Endothelial cell of umbilical vein (primary cell): ENCODE measurements around the gene CYP26A1. TPM values are rescaled to one million over a fixed set of nuclear protein-coding genes. Genes with fewer than 3 reads are reported as not detected.

Experiments
- BruUV-seq: library from RNA; stranded (reverse); fragments of 400-500 nt; replicated peaks from 2 replicates; lab custom pipeline; 2021; lab: Mats Ljungman, UMichigan
- CTCF ChIA-PET: fragments of 300-600, 350-600 bp; sonication (Branson Sonifier 250); formaldehyde crosslinking; loops from one replicate; lab custom pipeline; 2021; ENCODE audit warnings: antibody characterized with exemption, inconsistent platforms; lab: Charles Lee
- POLR2A ChIA-PET: fragments of 300-600, 350-600 bp; sonication (Branson Sonifier 250); formaldehyde crosslinking; loops from one replicate; lab custom pipeline; 2021; ENCODE audit warnings: antibody characterized with exemption, inconsistent platforms; lab: Charles Lee
- DNase-seq: peaks from one replicate; pipeline ENCODE4 v3.0.0-alpha.2; 2011; ENCODE audit warnings: low read depth, low spot score
- FAIRE-seq: peaks from 2 replicates; lab custom pipeline; 2011; peaks lifted over from hg19 to GRCh38; lab: Jason Lieb, UNC
- H2AFZ ChIP-seq: 2 replicates; pipeline ENCODE4 v1.6.0; 2012; ENCODE audit warnings: low read depth, low read length, control low read depth, inconsistent platforms
- H3K27ac ChIP-seq: 2 replicates; pipeline ENCODE4 v1.5.1; 2011; ENCODE audit warnings: low read depth, mild to moderate bottlenecking, control low read depth, low read length, moderate library complexity; ENCODE audit not compliant: insufficient read depth
- H3K27me3 ChIP-seq, 2 experiments: 2 replicates each; pipeline versions ENCODE4 v1.6.0 to v1.6.1; 2011; ENCODE audit warnings: low read length in 2 of 2, mixed read lengths in 1 of 2; ENCODE audit not compliant: control insufficient read depth in 2 of 2, insufficient read depth in 2 of 2
- H3K36me3 ChIP-seq, 2 experiments: 2 replicates in 1 of 2; 3 replicates in 1 of 2; pipeline ENCODE4 v1.5.1; 2011; ENCODE audit warnings: low read length in 2 of 2, mild to moderate bottlenecking in 1 of 2, moderate library complexity in 1 of 2; ENCODE audit not compliant: control insufficient read depth in 2 of 2, insufficient read depth in 2 of 2; ENCODE audit errors: extremely low read depth in 1 of 2
- H3K4me1 ChIP-seq: 3 replicates; pipeline ENCODE4 v1.5.1; 2011; ENCODE audit warnings: mild to moderate bottlenecking, low read length; ENCODE audit not compliant: control insufficient read depth, insufficient read depth; ENCODE audit errors: extremely low read depth
- H3K4me2 ChIP-seq: 2 replicates; pipeline ENCODE4 v1.6.1; 2011; ENCODE audit warnings: low read length, control low read depth, mixed read lengths; ENCODE audit not compliant: insufficient read depth
- H3K4me3 ChIP-seq, 3 experiments: fragments of 200-600 bp in 1 of 3; sonication (generic), shearing (Covaris generic) in 1 of 3; replicated peaks in 1 of 3; 2 replicates each; pipeline ENCODE4 v1.5.1; 2011 to 2016; ENCODE audit warnings: control low read depth in 3 of 3, low read length in 3 of 3, mild to moderate bottlenecking in 2 of 3, inconsistent platforms in 1 of 3, low read depth in 1 of 3, moderate library complexity in 1 of 3; ENCODE audit not compliant: insufficient read depth in 1 of 3
- H3K79me2 ChIP-seq: 2 replicates; pipeline ENCODE4 v1.6.0; 2012; ENCODE audit warnings: low read length, inconsistent platforms; ENCODE audit not compliant: control insufficient read depth, insufficient read depth
- H3K9ac ChIP-seq: replicated peaks from 2 replicates; pipeline ENCODE3; 2011; ENCODE audit warnings: low read length, control low read depth; ENCODE audit not compliant: insufficient read depth; ENCODE audit errors: extremely low read depth
- H3K9me1 ChIP-seq: replicated peaks from 3 replicates; pipeline ENCODE4 v1.6.0; 2011; ENCODE audit warnings: mild to moderate bottlenecking, low read length; ENCODE audit not compliant: control insufficient read depth, insufficient read depth; ENCODE audit errors: extremely low read depth
- H3K9me3 ChIP-seq: replicated peaks from 2 replicates; pipeline ENCODE4 v1.5.1; 2012; ENCODE audit warnings: low read length, inconsistent platforms; ENCODE audit not compliant: control insufficient read depth, insufficient read depth
- H4K20me1 ChIP-seq: replicated peaks from 2 replicates; pipeline ENCODE3; 2011; ENCODE audit warnings: mild to moderate bottlenecking, low read length; ENCODE audit not compliant: control insufficient read depth, insufficient read depth; ENCODE audit errors: extremely low read depth
- CTCF ChIP-seq, 2 donors: IDR thresholded peaks; 1 replicate in 1 of 2; 2 replicates in 1 of 2; pipeline ENCODE4 v1.5.1; 2011; ENCODE audit warnings: low read length in 2 of 2, mild to moderate bottlenecking in 2 of 2, moderate library complexity in 2 of 2, control low read depth in 1 of 2, inconsistent platforms in 1 of 2, low read depth in 1 of 2; ENCODE audit not compliant: insufficient read depth in 1 of 2; ENCODE audit errors: extremely low read depth in 1 of 2
- EZH2 ChIP-seq: IDR thresholded peaks from 2 replicates; pipeline ENCODE4 v1.6.1; 2012; ENCODE audit warnings: borderline replicate concordance, low read depth, mild to moderate bottlenecking, moderate library complexity, low read length, inconsistent platforms; ENCODE audit not compliant: severe bottlenecking
- FOS ChIP-seq: IDR thresholded peaks from 2 replicates; pipeline ENCODE4 v1.6.1; 2011; ENCODE audit warnings: mild to moderate bottlenecking, low read length, moderate library complexity, borderline replicate concordance; ENCODE audit not compliant: insufficient read depth
- GATA2 ChIP-seq: IDR thresholded peaks from 2 replicates; pipeline ENCODE4 v1.7.0; 2011; ENCODE audit warnings: low read depth, mild to moderate bottlenecking, moderate library complexity, mixed read lengths, low read length; ENCODE audit not compliant: insufficient read length, insufficient read depth
- JUN ChIP-seq: IDR thresholded peaks from 2 replicates; pipeline ENCODE4 v1.6.1; 2011; ENCODE audit warnings: borderline replicate concordance, low read depth; ENCODE audit not compliant: insufficient read length, insufficient read depth
- MYC ChIP-seq: IDR thresholded peaks from one replicate; pipeline ENCODE4 v1.6.1; 2011; ENCODE audit warnings: mild to moderate bottlenecking, low read depth, low read length
- POLR2A ChIP-seq: IDR thresholded peaks from 2 replicates; pipeline ENCODE4 v1.6.1; 2012; ENCODE audit warnings: low read depth, mild to moderate bottlenecking, control low read depth, low read length
- POLR2AphosphoS5 ChIP-seq: IDR thresholded peaks from 2 replicates; pipeline ENCODE4 v1.6.1; 2012; ENCODE audit warnings: low read depth, mild to moderate bottlenecking, control low read depth, low read length, moderate library complexity; ENCODE audit not compliant: insufficient read depth
- dilution Hi-C: fragments of 300-500 bp; cut with MboI; formaldehyde crosslinking; loops from one replicate; pipeline ENCODE4 v1.15.0; 2019; ENCODE audit warnings: low sequenced_read_pairs; ENCODE audit not compliant: extremely low pct_ligation_motif_present
- intact Hi-C: fragments of 100-400 bp; cut with micrococcal nuclease; formaldehyde crosslinking; loops from one replicate; pipeline ENCODE4 v1.10.0; 2022
- polyA plus RNA-seq, 4 experiments: library from polyadenylated mRNA; depleted of rRNA in 3 of 4; stranded (reverse) in 3 of 4; unstranded in 1 of 4; fragments of >200 nt; gene quantifications; 2 replicates each; pipeline versions ENCODE4 v1.2.1 to v1.2.3, GENCODE V29; 2011 to 2012; ENCODE audit warnings: missing spikeins in 1 of 4
- total RNA-seq: library from RNA; stranded (reverse); gene quantifications from 2 replicates; pipeline ENCODE4 v1.2.3, GENCODE V29; 2021
- TF ChIP-seq, protein P1 (sequence below): IDR thresholded peaks from 2 replicates; pipeline ENCODE4 v1.6.1; 2011; ENCODE audit not compliant: insufficient read depth, insufficient read length

CYP26A1 gene
- total and polyA plus RNA-seq, 2 donors (not counting 3 experiments of a cell fraction or from before 2014, with no cell fraction given), result 0.95 to 4.4 TPM

- H3K4me1 ChIP-seq, result no peaks in the 10 kb centered on the region
- H4K20me1 ChIP-seq, result no peaks in the 10 kb centered on the region
- ChIA-PET CTCF (no interaction called here), POLR2A (no interaction called here)
- H3K27me3 ChIP-seq, result peaks cover 4 to 6% of the 10 kb centered on the region in 2 experiments
- DNase-seq (no peak), FAIRE-seq (no peak)
- no peaks in the 10 kb centered on the region for H3K79me2 ChIP-seq
- no peak for TF ChIP-seq MYC
- no peak for TF ChIP-seq FOS
- no peak for TF ChIP-seq JUN
- no peak for TF ChIP-seq CTCF (IDR thresholded peaks at IDR 0.05; ENCODE audit: extremely low read depth in 1 of 2, insufficient read depth in 1 of 2, low read depth in 1 of 2, low read length in 2 of 2)
- TF ChIP-seq EZH2, result no peak
- TF ChIP-seq GATA2, result no peak
- TF ChIP-seq POLR2A, result no peak
- TF ChIP-seq POLR2AphosphoS5, result no peak
- TF ChIP-seq, protein P1, sequence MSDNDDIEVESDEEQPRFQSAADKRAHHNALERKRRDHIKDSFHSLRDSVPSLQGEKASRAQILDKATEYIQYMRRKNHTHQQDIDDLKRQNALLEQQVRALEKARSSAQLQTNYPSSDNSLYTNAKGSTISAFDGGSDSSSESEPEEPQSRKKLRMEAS, result no peak
- H3K27ac ChIP-seq, result no peak overlapping the region
- H3K4me3 ChIP-seq, result no peak overlapping the region
- no peak overlapping the region for H3K4me2 ChIP-seq
- H3K9me3 ChIP-seq, result no peaks in the 10 kb centered on the region
- no peaks in the 10 kb centered on the region for H3K36me3 ChIP-seq
- BruUV-seq, result no TSS peak
- no peak overlapping the region for H3K9ac ChIP-seq
- H3K9me1 ChIP-seq, result no peaks in the 10 kb centered on the region
- H2AFZ ChIP-seq, result no peak overlapping the region
- intact Hi-C loops, result no loop called here
- dilution Hi-C loops, result no loop called here
These were observed 10.2 kb downstream of the CYP26A1 start for GRCh38 chr10:93083743-93084539.
